GM19043 (cell line): Measurements from ENCODE around the gene MBTPS2.

Experiments used
- ATAC-seq: cut with Tn5 transposase; IDR thresholded peaks from one replicate; pipeline ENCODE4 v1.9.1; 2021; ENCODE audit warnings: low read depth; ENCODE audit not compliant: unreplicated experiment

The MBTPS2 gene

GRCh38 chrX:21932292-21933002 lies 93.0 kb downstream of the MBTPS2 start:
- ATAC-seq: no peak

GRCh38 chrX:21933077-21933476 lies 93.7 kb downstream of the MBTPS2 start:
- ATAC-seq: no peak

- no peak for ATAC-seq
These were observed 95.0 kb downstream of the MBTPS2 start for GRCh38 chrX:21934414-21934813.
